Right ventricle myocardium superior (tissue), 1 donor: ENCODE data around the gene ARMC6. TPM values are rescaled to one million over a fixed set of nuclear protein-coding genes. Genes with fewer than 3 reads are reported as not detected.

ENCODE experiments used
- ATAC-seq: fragments of 200-7000 bp; cut with Tn5 transposase; one replicate; pipeline ENCODE4 v1.9.1; 2020; ENCODE audit warnings: mild to moderate bottlenecking; ENCODE audit not compliant: poor library complexity
- DNase-seq: peaks from one replicate; pipeline ENCODE4 v3.0.0-alpha.2; 2020
- intact Hi-C: fragments of 100-400 bp; cut with DNase I; formaldehyde crosslinking; loops from one replicate; pipeline ENCODE4 v1.11.2; 2022
- total RNA-seq: library from RNA; stranded (reverse); fragmentation: NEBNext Ultra II Directional; extraction: Animal tissue kit (Norgen Biotek cat#: 25700); gene quantifications from one replicate; pipeline ENCODE4 v1.2.1, GENCODE V29; 2021
- donor health status: DM: no; HTN: yes; CAD: no; lungs with severe emphysema.

Gene ARMC6
- total RNA-seq, 1 donor from 2014 or later: 15.1 TPM

DNA sequence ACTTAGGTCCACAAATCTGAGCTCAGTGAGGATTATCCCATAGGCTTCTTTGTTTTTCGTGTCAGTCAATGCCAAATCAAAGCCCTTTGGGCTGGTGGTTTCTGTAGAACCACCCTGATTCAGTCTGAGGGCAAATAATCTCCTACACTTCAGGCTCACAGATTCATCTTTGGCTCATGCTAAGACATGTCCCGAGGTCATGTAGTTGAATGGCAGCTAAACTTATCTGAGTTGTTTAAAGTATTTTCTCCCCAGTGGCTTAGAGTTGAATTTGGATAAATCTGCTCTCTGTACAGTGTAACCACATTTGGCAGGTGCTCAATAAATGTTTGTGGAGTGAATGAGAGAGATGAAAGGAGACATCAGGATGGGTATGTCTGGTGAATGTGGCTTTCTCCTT lies 17.3 kb downstream of the ARMC6 start:
- DNase-seq: no peak
- intact Hi-C loops: loop anchor here (5.0 kb wide), 1 partner anchor 87 kb away; the partner anchor contains the start of gene TMEM161A
- ATAC-seq: no peak

DNA sequence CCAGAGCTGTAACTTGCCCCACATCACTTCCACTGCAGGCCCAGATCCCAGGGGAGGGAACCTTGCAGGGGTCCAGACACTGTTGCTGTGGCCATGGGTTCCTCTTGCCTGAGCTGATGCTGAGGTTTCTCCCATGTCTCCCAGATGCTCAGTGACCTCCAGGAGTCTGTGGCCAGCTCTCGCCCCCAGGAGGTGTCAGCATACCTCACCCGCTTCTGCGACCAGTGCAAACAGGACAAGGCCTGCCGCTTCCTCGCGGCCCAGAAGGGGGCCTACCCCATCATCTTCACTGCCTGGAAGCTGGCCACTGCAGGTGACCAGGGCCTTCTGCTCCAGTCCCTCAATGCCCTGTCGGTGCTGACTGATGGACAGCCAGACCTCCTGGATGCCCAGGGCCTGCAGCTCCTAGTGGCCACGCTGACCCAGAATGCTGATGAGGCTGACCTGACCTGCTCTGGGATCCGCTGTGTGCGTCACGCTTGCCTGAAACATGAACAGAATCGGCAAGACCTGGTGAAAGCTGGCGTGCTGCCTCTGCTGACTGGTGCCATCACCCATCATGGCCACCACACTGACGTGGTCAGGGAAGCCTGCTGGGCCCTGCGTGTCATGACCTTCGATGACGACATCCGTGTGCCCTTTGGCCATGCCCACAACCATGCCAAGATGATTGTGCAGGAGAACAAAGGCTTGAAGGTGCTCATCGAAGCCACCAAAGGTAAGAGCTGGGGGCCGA lies 18.2 kb downstream of the ARMC6 start:
- ATAC-seq (no peak), DNase-seq (no peak)
- intact Hi-C loops: loop anchor here (5.0 kb wide), 1 partner anchor 86 kb away; the partner anchor contains the start of gene TMEM161A

DNA sequence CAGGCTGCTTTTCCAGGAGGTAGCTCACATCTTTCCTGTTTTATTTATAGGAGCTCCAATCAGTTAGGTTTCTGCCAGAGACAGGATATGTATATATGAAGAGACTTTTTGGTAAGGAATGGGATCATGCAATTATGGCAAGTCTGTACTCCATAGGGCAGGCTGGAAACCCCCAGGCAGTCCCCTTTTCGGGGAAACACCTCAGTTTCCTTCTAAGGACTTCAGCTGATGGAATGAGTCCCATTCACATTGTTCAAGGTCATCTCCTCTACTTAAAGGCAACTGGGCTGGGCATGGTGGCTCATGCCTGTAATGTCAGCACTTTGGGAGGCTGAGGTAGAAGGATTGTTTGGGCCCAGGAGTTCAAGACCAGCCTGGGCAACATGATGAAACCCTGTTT lies 19.5 kb downstream of the ARMC6 start:
- intact Hi-C loops: loop anchor here (5.0 kb wide), 1 partner anchor 84 kb away; the partner anchor contains the start of gene TMEM161A
- DNase-seq: no peak
- ATAC-seq: no peak

DNA sequence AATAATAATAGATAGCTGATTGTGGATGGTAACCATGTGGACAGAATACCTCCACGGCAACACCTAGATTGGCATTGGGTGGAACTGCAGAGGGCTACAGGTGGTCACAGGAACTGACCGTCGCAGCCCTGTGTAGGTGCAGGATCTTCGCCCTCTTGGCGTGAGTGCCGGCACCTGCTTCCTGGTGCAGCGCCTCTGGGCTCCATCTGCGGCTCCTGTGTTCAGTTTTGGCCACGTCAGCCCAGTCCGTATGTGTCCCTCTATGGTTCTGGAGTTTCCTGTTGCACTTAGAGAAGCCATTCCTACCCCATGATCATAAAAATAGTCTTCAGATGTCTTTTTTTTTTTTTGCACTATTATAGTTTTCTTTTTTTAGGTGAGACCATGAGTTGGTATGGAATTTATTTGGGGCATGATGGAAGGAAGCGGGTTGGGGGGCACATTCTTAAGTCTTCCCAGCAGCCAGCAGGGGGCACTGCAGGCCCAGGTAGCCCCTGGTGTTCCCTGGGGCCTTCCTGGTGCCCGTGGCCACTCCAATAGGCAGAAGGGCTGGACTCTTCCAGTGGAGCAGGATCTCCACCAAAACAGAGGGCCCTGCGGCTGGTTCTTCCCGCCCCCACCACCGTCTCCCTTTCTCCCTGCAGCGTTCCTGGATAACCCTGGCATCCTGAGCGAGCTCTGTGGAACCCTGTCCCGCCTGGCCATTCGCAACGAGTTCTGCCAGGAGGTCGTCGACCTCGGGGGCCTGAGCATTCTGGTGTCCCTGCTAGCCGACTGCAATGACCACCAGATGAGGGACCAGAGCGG lies 20.3 kb downstream of the ARMC6 start:
- intact Hi-C loops: loop anchor here (5.0 kb wide), 1 partner anchor 84 kb away; the partner anchor contains the start of gene TMEM161A
- DNase-seq (peak; percentile 74), ATAC-seq (peak; percentile 83)

DNA sequence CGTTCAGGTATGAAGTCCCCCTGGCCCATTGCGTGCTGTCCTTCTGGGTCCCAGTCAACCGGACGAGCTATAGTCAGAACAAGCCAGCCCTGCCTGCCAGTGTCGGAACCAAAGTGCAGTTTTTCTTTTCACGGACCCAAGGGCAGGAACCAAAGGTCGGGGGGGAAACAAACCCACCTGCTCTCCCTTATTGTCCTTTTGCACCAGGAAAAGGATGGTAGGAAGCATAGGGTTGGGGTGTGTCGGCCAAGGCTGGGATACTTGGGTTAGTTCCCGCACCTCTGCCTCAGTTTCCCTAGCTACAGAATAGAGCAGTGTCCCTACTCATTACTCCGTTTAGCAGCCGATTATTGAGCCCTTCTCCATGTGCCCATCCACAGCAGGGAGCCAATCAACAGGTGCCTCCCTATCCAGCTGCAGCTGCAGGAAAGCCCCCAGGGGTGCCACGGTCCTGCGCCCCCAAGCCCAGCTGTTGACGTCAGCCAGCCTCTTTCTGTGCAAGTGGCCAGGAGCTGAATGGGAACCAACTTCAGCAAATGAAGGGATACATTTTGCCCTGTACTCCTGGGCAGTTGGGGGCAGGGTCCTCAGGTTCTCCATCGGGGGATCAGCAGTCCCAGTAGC lies 21.0 kb downstream of the ARMC6 start:
- DNase-seq: no peak
- no peak for ATAC-seq
- intact Hi-C loops: loop anchor here (5.0 kb wide), 1 partner anchor 83 kb away; the partner anchor contains the start of gene TMEM161A

DNA sequence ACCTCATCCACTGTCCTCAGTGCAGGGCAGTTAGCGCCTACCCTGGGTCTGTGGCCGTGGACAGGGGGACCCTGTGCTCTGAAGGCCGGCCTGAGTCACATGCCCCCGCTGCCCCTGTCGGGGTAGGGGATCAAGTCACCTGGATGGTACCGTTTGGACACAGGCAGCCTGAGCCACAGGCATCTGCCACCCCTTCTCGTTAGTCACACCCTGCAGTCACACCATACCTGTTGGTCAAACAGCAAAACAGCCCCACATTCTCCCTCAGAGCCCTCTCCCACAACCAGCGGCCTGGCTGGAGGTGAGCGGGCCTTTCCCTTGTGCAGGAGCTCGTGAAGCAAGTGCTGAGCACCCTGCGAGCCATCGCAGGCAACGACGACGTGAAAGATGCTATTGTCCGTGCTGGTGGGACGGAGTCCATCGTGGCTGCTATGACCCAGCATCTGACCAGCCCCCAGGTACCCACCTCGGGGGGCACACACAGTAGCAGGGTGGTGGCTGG lies 21.6 kb downstream of the ARMC6 start:
- DNase-seq: no peak
- intact Hi-C loops: loop anchor here (5.0 kb wide), 1 partner anchor 82 kb away; the partner anchor contains the start of gene TMEM161A
- ATAC-seq: no peak

DNA sequence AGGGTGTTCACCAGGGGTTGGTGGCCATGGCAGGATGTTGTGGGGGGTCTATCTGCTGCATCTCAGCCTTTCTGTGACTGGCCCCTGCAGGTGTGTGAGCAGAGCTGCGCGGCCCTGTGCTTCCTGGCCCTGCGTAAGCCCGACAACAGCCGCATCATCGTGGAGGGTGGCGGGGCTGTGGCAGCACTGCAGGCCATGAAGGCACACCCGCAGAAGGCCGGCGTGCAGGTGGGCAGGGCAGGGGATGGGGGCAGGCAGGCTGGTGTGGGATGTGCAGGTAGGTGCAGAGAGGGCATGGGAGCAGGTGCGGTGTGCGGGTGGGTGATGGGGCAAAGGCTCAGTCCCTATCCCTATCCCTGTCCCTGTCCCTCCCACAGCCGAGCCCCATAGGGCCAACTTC lies 22.3 kb downstream of the ARMC6 start:
- ATAC-seq (no peak), DNase-seq (no peak)
- intact Hi-C loops: no loop called here

DNA sequence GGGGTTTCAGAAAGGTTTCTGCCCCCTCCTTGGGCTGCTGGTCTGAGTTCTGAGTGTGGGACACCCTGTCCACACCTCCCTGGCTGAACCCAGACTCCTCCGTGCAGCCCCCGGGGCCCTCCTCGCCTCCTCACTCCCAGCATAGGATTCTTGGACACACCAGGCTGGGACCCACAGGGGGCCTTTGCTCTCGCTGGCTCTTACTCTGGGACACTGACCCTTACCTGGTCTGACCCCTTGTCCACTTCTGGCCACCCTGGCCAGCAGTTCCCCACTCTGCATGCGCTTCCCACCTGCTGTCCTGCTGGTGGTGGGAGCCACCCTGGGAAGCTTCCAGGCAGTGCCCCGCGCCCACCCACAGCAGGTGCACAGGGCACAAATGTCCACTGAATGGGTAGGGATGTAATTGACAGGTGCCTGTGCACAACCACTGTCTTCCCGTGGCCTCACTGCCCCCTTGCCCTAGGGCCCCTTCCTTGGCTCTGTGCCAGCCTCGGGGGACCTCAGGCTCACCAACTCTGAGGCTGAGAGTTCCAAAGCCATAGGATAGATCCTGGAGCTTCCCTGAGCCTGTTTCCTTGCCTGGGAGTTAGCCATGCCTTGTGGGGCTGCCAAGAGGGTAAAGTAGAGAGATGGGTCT lies 23.4 kb downstream of the ARMC6 start:
- no peak for DNase-seq
- no peak for ATAC-seq
- intact Hi-C loops: no loop called here

DNA sequence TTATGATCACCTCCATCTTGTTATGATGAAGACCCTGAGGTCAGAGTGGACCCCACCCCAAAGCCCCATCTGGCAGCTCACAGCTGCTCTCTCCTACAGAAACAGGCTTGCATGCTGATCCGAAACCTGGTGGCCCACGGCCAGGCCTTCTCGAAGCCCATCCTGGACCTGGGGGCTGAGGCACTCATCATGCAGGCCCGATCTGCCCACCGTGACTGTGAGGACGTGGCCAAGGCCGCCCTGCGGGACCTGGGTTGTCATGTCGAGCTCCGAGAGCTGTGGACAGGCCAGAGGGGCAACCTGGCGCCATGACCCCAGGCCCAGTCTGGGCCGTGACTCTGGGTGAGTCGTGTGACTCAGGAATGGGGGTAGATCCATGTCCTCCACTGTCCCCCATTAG lies 23.9 kb downstream of the ARMC6 start:
- ATAC-seq (no peak), DNase-seq (no peak)
- intact Hi-C loops: no loop called here

DNA sequence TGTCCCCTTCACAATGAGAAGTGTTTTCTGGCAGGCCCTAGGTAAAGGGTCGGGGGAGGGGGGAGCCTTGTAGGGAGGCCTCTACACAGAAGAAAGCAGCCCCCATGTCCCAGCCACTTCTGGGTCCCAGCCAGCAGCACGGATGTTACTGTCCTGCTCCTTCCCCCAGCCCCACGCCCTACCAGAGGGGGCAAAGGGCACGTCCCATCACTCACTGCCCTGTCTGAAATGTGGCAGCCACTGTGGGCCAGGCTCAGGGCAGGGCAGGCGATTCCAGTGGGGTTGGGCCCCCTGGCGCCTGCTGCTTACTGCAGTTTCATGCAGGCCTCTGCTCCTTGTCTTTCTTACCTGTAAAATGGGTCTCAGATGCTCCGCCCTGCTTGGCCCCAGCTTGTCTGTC lies 24.3 kb downstream of the ARMC6 start:
- DNase-seq (no peak), ATAC-seq (no peak)
- intact Hi-C loops: no loop called here

DNA sequence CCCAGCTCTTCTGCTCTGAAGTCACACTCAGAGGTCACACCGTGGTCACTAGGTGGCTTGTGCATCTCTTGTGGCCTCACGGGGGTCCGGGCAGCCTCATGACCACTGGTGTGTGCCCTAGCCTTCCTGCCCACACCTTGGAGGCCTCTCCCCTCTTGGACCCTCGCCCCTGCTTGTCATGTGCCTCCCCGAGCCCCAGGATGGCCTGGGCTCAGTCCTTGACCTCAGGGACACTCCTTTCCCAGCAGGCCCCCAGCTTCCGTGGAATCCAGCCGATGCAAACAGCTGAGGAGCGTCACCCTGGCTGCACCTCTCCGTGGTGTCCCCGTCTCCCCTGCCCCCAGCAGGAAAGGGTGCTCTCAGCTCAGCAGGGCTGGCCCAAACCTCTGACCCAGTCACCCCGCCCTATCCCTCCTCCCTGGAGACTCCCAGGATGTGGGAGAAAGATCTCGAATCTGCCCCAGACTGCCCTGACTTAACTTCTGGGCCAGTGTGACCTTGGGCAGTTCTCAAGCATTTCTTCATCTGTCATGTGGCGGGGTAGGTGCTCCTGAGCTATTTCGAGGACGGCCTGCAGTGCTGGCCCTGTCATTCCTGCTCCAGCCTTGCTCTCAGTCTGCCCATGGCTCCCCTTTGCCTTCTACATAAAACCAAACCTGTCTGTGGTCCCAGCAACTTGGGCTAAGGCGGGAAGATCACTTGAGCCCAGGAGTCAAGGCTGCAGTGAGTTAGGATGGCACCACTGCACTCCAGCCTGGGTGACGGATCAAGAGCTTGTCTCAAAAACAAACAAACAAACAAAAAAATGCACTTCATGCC lies 25.8 kb downstream of the ARMC6 start:
- DNase-seq: no peak
- no peak for ATAC-seq
- intact Hi-C loops: no loop called here

DNA sequence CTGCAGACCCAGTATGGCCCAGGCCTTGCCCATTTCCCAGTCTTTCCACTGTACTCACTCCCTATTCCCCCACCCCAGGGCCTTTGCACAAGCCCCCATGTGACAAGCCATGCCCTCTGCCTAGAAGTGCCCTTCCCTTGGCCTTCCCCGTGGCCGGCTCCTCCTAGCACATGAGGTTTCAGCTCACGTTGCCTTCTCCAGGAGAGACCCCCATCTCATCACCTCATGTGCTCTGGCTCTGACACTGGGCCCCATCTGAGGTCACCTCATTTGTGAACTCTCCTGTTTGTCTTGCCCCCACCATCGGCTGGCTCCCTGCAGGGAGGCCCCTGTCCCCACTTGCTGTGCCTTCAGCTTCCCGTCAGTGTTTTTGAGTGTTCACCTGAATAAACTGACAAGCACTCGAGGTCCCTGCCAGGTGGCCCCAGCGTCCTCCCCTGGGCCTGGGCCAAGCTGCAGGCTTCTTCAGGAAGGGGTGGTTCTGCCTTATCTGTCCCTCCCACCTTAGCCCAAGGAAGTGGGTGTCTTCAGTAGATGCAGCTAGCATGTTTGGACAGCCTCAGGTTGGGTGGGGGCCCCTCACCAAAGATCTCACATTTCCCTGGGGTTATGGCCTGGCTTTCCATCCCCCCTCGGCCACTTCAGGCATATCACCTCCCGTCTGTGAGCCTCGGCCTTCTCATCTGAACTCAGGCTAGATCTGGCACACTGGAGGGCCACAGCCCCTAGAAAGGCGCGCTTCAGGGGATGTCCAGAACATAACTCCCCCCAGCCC lies 26.6 kb downstream of the ARMC6 start:
- no peak for DNase-seq
- intact Hi-C loops: no loop called here
- no peak for ATAC-seq

DNA sequence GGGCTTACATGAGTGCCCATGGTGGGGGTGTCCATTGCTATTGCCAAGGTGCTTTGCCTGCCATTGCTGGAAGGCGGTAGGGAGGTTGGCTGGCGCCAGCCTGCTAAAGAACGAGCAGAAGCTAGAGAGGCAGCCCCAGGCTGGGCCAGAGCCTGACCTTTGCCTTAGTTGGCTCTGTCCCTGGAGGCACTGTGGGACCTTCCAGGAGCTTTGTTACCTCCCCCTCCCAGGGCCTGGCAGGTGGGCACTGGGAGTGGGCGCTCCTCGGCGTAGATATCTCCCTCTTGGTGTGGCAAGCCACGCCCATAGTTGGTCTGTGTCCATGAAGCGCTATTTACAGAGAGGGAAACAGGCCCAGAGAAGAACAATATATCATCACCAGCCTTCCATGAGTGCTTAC lies 28.1 kb downstream of the ARMC6 start:
- intact Hi-C loops: no loop called here
- ATAC-seq (peak; percentile 32), DNase-seq (peak; percentile 71)

DNA sequence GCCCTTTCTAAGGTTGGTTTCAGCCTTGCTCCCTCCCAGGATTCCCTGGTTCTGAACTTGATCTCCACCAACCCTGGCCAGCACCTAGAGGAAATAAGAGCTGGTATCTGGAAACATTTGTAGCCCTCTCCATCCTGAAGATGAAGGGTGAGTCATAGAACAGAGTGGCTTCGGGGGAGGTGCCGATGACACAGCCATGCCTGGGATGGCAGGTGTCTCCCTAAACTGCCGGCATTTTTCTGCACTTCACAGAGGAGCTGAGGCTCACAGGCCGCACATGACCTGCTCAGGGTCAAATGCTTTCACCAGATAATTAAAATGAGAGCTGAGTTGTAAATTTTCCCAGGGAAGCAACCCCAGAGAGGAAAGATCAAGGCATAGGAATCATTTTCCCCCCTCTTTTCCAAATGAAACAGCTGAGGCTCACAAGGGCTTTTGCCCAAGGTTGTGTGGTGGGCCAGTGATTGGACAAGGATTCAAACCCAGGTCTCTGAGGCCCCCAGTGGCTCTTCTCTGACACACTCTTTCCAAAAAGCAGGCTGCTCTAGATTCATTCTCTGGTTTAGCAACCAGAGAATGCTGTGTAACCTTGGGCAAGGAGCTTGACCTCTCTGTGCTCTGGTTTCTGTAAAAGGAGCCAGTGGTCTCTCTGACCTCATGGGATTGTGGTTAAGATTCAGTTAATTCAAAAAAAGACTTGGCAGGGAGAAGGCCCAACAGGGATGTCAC lies 29.2 kb downstream of the ARMC6 start:
- DNase-seq (no peak), ATAC-seq (no peak)

DNA sequence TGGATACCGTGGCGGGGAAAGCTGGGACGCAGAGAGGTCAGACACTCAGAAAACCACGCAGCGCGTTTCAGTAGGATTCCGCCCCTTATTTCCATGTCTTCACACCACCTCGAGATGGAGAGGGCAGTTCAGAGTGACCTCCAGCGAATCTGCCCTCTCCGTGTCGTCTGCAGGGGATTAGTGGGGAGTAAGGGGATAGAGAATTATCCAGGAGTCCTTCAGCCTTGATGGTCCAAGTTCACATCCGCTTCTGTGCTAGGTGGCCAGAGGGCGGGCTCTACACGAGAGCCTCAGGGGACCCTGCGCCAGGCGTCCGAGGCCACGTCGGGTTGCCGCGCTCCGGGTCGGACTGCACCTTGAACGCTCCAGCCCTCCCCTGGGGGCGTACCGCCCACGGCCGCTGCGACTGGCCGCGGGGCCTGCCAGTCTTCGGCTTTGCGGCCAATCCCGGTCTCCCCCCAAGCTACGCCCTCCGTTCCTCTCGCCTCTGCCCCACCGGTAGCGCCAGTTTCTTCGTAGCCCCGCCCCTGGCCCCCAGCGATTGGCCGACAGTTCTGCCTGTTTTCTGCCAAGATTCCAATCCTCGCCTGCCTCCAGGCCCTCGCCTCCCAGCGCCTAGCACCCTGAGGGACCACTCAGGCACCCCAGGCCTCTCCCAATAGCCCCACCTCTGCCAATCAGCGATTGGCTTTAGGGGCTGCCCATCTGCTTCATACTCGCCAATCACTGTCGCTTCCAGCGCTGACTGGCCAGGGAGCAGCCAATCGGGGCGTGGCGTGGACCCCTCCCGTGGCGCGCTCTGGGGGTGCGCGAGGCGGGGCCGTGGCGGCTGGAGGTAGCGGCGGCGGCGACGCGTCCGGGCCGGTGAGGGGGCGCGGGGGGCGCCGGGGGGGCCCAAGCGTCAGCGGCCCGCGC lies 30.0 kb downstream of the ARMC6 start, which contains the start of gene SLC25A42:
Gene SLC25A42, plus strand, starts transcription at position 812 of the 915 bp plus-strand sequence. CDS start 32,131 bp downstream, outside the sequence.
- intact Hi-C loops: no loop called here
- peak; percentile 94 for ATAC-seq
- peak; percentile 99 for DNase-seq

More for the DNA sequence above, 29.2 kb downstream of the ARMC6 start:
- intact Hi-C loops: no loop called here
